Fibroblast of upper back skin (primary cell): ENCODE measurements around the gene RIOK1.
A peak's percentile ranks its signal among the peaks of the same experiment; 100 is the strongest.
"Not testable (repeated sequence)": the region's sequence is repeated elsewhere in the genome, so short reads cannot be mapped to it uniquely, and the experiment has no call there.

Experiments used
- DNase-seq: peaks from one replicate; pipeline ENCODE4 v3.0.0-alpha.2; 2013

RIOK1 gene

GRCh38 chr6:7389451-7390225, at the start of gene RIOK1, which contains the start of gene CAGE1:
Gene RIOK1 (plus strand): TSS chr6:7389808. CDS start chr6:7390003, 195 bp downstream.
Gene CAGE1 (minus strand): TSS chr6:7389742. CDS start chr6:7387173, 2,569 bp downstream.
- peak; percentile 94 for DNase-seq

- no peak for DNase-seq
Observed at GRCh38 chr6:7341271-7341670, 48.3 kb upstream of the RIOK1 start.

GRCh38 chr6:7341989-7342742, 47.4 kb upstream of the RIOK1 start:
- no peak for DNase-seq

- no peak for DNase-seq
Observed at GRCh38 chr6:7343546-7344475, 45.8 kb upstream of the RIOK1 start.

- not testable (repeated sequence) for DNase-seq
Observed at GRCh38 chr6:7344773-7345450, 44.7 kb upstream of the RIOK1 start.

- DNase-seq: not testable (repeated sequence)
Observed at GRCh38 chr6:7347551-7347997, 42.0 kb upstream of the RIOK1 start.

- not testable (repeated sequence) for DNase-seq
Observed at GRCh38 chr6:7350591-7350990, 39.0 kb upstream of the RIOK1 start.

GRCh38 chr6:7351916-7352315, 37.7 kb upstream of the RIOK1 start:
- not testable (repeated sequence) for DNase-seq

- no peak for DNase-seq
Observed at GRCh38 chr6:7367408-7367807, 22.2 kb upstream of the RIOK1 start.

GRCh38 chr6:7373739-7374138, 15.9 kb upstream of the RIOK1 start:
- no peak for DNase-seq

- DNase-seq: no peak
Observed at GRCh38 chr6:7377961-7378360, 11.6 kb upstream of the RIOK1 start.

GRCh38 chr6:7378740-7379139, 10.9 kb upstream of the RIOK1 start:
- DNase-seq: no peak

GRCh38 chr6:7381092-7381491, 8.5 kb upstream of the RIOK1 start:
- DNase-seq: no peak

GRCh38 chr6:7389162-7389450, 502 bp upstream of the RIOK1 start:
- no peak for DNase-seq

GRCh38 chr6:7390226-7390878, 744 bp downstream of the RIOK1 start:
- no peak for DNase-seq

- no peak for DNase-seq
Observed at GRCh38 chr6:7391151-7391550, 1.5 kb downstream of the RIOK1 start.

GRCh38 chr6:7392402-7392801, 2.8 kb downstream of the RIOK1 start:
- DNase-seq: no peak

- no peak for DNase-seq
Observed at GRCh38 chr6:7401075-7401474, 11.5 kb downstream of the RIOK1 start.

- DNase-seq: no peak
Observed at GRCh38 chr6:7402716-7403115, 13.1 kb downstream of the RIOK1 start.

- no peak for DNase-seq
Observed at GRCh38 chr6:7404546-7404945, 14.9 kb downstream of the RIOK1 start.

GRCh38 chr6:7406743-7407142, 17.1 kb downstream of the RIOK1 start:
- DNase-seq: no peak

GRCh38 chr6:7409740-7410139, 20.1 kb downstream of the RIOK1 start:
- no peak for DNase-seq
